Omental fat pad (tissue), 4 donors: ENCODE data around the gene KLRC3. TPM values are rescaled to one million over a fixed set of nuclear protein-coding genes. Genes with fewer than 3 reads are reported as not detected.
"Not testable (repeated sequence)": the region's sequence is repeated elsewhere in the genome, so short reads cannot be mapped to it uniquely, and the experiment has no call there.

Source experiments
- ATAC-seq: fragments of 150-250 bp; one replicate; pipeline ENCODE4 v1.9.1; 2016; ENCODE audit warnings: mild to moderate bottlenecking, moderate library complexity; ENCODE audit not compliant: low FRiP score
- DNase-seq: peaks from one replicate; pipeline ENCODE4 v3.0.0-alpha.2; 2019; ENCODE audit warnings: low spot score
- total RNA-seq, 4 donors: library from RNA; depleted of rRNA; stranded (reverse); fragments of >200 nt; gene quantifications; one replicate each; pipeline ENCODE4 v1.1.0, GENCODE V29; 2016
- TF ChIP-seq, protein P1 (sequence below), 3 donors: fragments of 450-650 bp; IDR thresholded peaks; one replicate each; pipeline ENCODE4 v1.5.1; 2016 to 2017; ENCODE audit warnings: antibody characterized with exemption in 3 of 3, mild to moderate bottlenecking in 3 of 3, moderate library complexity in 2 of 3

The KLRC3 gene
- total RNA-seq, 4 donors from 2014 or later, result 1.3 TPM; not detected in 3

DNA sequence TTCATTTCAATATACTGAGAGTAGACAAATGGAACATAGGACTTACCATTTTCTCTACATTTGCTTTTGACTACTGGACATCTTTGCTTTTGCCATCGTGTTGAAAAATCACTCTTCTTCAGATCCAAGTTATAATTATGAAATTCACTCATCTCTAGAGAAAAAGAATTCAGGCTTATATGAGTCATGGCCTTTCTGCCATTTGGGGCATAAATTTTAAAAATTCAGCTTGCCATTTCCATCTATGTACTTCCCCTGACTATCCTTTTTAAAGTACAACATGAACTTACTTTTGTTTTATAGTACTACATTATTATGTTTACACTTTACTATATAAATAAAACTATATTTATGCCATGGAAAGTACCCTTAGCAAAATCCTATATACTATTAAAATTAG lies 33.5 kb downstream of the KLRC3 start:
- ATAC-seq (no peak), DNase-seq (no peak)
- TF ChIP-seq, protein P1, sequence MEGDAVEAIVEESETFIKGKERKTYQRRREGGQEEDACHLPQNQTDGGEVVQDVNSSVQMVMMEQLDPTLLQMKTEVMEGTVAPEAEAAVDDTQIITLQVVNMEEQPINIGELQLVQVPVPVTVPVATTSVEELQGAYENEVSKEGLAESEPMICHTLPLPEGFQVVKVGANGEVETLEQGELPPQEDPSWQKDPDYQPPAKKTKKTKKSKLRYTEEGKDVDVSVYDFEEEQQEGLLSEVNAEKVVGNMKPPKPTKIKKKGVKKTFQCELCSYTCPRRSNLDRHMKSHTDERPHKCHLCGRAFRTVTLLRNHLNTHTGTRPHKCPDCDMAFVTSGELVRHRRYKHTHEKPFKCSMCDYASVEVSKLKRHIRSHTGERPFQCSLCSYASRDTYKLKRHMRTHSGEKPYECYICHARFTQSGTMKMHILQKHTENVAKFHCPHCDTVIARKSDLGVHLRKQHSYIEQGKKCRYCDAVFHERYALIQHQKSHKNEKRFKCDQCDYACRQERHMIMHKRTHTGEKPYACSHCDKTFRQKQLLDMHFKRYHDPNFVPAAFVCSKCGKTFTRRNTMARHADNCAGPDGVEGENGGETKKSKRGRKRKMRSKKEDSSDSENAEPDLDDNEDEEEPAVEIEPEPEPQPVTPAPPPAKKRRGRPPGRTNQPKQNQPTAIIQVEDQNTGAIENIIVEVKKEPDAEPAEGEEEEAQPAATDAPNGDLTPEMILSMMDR (IDR thresholded peaks at IDR 0.05), result no peak

DNA sequence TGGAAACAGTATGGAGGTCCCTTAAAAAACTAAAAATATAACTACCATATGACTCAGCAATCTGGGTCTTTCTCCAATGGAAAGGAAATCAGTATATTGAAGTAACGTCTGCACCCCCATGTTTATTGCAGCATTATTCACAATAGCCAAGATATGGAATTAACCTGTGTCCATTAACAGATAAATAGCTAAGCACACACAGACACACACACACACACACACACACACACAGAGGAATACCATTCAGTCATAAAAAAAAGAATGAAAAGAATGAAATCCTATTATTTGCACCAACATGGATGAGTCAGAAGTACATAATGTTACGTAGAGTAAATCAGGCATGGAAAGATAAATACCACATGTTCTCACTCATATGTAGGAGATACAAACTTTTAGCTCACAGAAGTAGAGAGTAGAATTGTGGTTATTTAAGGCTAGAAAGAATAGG lies 35.2 kb downstream of the KLRC3 start:
- TF ChIP-seq, protein P1 (IDR thresholded peaks at IDR 0.05), result no peak
- DNase-seq (no peak), ATAC-seq (no peak)

DNA sequence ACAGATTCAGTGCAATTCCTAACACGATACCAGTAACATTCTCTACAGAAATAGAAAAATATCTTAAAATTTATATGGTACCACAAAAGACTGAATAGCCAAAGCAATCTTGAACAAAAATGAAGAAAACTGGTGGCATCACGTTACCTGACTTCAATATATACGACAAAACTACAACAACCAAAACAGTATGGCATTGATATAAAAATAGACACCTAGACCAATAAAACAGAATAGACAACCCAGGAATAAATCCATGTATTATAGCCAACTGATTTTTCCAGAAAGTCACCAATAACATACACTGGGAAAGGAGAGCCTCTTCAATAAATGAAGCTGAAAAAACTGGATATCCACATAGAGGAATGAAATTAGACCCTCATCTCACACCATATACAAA lies 36.2 kb downstream of the KLRC3 start:
- TF ChIP-seq, protein P1 (IDR thresholded peaks at IDR 0.05), result no peak
- ATAC-seq, result no peak
- DNase-seq, result no peak

DNA sequence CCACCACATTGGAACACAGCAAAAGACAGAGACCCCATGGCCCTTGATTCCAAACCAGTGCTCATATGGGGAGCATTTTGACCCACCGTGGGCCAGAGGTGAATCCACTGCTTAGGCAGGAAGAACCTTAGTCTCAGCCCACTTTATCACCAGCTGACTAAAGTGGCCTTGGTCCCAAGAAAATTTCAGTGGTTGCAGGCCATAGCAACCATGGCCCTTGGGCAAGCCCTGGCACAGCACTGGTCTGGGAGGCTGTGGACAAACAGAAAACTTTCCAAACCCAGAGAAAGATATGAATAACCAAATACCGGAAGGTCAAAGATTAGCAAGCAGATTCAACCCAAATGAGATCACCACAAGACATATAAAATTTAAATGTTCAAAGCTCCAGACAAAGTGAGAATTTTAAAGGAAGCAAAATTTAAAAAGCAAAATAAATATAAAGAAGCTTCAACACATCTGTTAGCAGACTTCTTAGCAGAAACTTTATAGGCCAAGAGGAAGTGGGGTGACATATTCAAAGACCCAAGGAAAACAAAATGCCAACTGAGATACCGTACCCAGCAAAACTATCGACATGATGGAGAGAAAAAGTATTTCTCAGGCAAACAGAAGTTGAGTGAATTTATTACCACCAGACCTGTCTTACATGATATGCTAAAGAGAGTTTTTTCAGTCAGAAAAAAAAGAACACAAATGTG lies 38.3 kb downstream of the KLRC3 start:
- ATAC-seq (no peak), DNase-seq (no peak)
- TF ChIP-seq, protein P1 (IDR thresholded peaks at IDR 0.05), result no peak

DNA sequence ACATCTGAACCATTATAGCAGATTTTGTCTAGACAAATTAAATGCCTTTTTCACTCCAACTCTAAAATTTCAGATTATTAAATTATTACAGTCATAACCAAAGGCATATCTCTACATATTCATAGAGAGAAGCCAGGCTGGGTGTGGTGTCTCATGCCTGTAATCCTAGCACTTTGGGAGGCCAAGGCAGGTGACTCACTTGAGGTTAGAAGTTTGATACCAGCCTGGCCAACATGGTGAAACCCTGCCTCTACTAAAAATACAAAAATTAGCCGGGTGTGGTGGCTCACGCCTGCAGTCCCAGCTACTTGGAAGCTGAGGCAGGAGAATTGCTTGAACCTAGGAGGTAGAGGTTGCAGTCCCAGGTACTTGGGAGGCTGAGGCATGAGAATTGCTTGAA lies 41.7 kb downstream of the KLRC3 start:
- not testable (repeated sequence) for DNase-seq, ATAC-seq

DNA sequence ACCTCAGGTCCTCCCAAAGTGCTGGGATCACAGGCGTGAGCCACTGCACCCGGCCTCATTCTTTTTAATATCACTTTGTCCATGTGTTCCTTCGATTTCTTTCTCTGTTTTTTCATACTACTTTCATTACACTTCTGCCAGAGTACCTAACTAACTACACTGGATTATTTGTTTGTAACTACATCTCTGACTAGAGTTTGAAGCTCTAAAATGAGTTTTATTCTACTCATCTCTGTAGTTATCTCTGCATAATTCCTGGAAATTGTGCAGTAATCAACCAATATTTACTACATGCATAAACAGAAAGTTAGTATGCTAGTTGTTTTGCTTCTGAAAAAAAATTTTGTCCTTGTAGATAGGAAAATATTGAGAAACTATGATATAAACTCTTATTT lies 45.8 kb downstream of the KLRC3 start:
- DNase-seq (no peak), ATAC-seq (no peak)
- TF ChIP-seq, protein P1 (IDR thresholded peaks at IDR 0.05), result no peak

DNA sequence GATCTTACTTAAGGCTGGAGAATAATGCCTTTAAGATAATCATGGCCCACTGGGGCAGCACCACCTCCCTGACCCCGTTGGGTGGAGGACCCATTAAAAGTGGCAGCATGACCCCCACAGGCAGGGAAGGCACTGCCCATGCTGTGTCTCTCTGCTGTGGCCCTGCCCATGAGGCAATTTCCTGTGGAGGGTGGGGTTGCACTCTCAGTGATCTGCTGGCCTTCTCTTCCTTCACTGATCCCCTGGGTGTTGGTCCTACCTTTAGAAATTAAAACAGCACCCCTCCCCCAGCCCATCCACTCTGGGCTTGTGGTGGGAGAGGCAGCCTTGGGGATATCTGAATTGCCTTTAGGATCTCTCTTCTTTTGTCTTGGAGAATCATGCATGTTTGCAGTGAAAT lies 47.8 kb downstream of the KLRC3 start:
- DNase-seq (no peak), ATAC-seq (no peak)
- TF ChIP-seq, protein P1 (IDR thresholded peaks at IDR 0.05), result no peak

DNA sequence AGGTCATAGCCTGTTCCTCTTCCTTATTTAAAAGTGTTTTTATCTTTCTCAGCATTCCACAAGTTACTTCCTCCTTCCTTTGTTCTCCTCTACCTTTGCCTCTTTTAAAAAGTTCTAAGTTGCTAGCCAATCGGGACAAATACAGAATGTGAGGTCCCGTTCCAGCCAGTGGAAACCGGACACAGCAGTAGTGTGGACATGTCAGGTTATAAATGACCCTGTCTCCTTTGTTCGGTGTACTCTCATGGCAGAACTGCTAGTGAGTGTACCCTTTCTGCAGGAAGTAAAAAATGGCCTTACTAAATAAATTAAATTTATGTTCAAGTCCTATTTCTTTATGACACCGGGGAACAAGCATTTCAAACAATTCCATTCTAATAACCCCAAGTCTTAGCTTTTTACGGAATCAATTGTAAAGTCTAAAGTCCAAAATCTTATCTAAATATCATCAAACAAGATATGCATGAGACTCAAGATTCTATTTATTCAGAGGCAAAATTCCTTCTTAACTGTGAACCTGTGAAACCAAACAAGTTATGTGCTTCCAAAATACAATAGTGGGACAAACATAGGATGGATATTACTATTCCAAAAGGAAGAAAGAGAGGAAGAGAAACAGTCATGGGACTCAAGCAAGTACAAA lies 48.4 kb downstream of the KLRC3 start:
- DNase-seq, ATAC-seq: not testable (repeated sequence)
